Neuronal stem cell (in vitro differentiated cells): ENCODE results near the gene SLC1A1.

Experiments
- DNase-seq: peaks from one replicate; pipeline ENCODE4 v3.0.0-alpha.2; 2013; ENCODE audit warnings: low spot score
- H2AFZ ChIP-seq: one replicate; pipeline ENCODE4 v1.6.1; 2013; ENCODE audit warnings: mild to moderate bottlenecking, low read length, inconsistent platforms
- H2AK5ac ChIP-seq: 2 replicates; pipeline ENCODE4 v1.6.1; 2013; ENCODE audit warnings: low read depth, mild to moderate bottlenecking, inconsistent platforms, low read length, moderate library complexity, mixed read lengths
- H2BK120ac ChIP-seq: 2 replicates; pipeline ENCODE4 v1.6.1; 2013; ENCODE audit warnings: low read depth, mild to moderate bottlenecking, inconsistent platforms, low read length, moderate library complexity, mixed read lengths
- H2BK12ac ChIP-seq: one replicate; pipeline ENCODE4 v1.6.1; 2013; ENCODE audit warnings: low read length, inconsistent platforms
- H2BK15ac ChIP-seq: 2 replicates; pipeline ENCODE4 v1.6.1; 2013; ENCODE audit warnings: mild to moderate bottlenecking, low read length, inconsistent platforms, mixed read lengths
- H2BK5ac ChIP-seq: one replicate; pipeline ENCODE4 v1.6.1; 2013; ENCODE audit warnings: inconsistent platforms, mild to moderate bottlenecking, low read length, moderate library complexity
- H3K14ac ChIP-seq: one replicate; pipeline ENCODE4 v1.6.1; 2013; ENCODE audit warnings: low read length, inconsistent platforms
- H3K18ac ChIP-seq: 2 replicates; pipeline ENCODE4 v1.6.1; 2013; ENCODE audit warnings: low read length, inconsistent platforms
- H3K23ac ChIP-seq: 2 replicates; pipeline ENCODE4 v1.6.1; 2013; ENCODE audit warnings: low read depth, mild to moderate bottlenecking, mixed read lengths, low read length, inconsistent platforms; ENCODE audit not compliant: poor library complexity
- H3K27ac ChIP-seq: replicated peaks from 3 replicates; pipeline ENCODE4 v1.5.1; 2013; ENCODE audit warnings: low read length, inconsistent platforms
- H3K27me3 ChIP-seq, 3 experiments: 2 replicates each; pipeline ENCODE4 v1.6.1; 2013; ENCODE audit warnings: low read length in 3 of 3, mild to moderate bottlenecking in 2 of 3, inconsistent platforms in 1 of 3, low read depth in 1 of 3, mixed read lengths in 1 of 3, moderate library complexity in 1 of 3; ENCODE audit not compliant: control insufficient read depth in 3 of 3, insufficient read depth in 3 of 3
- H3K36me3 ChIP-seq, 2 donors: replicated peaks in 1 of 2; 2 replicates each; pipeline ENCODE4 v1.6.1; 2013; ENCODE audit warnings: low read length in 2 of 2; ENCODE audit not compliant: control insufficient read depth in 2 of 2, insufficient read depth in 2 of 2
- H3K4ac ChIP-seq: 2 replicates; pipeline ENCODE4 v1.6.1; 2013; ENCODE audit warnings: inconsistent platforms, mild to moderate bottlenecking, low read length, moderate library complexity
- H3K4me1 ChIP-seq, 2 donors: 1 replicate in 1 of 2; 2 replicates in 1 of 2; pipeline ENCODE4 v1.6.1; 2013; ENCODE audit warnings: low read length in 2 of 2, low read depth in 1 of 2; ENCODE audit not compliant: control insufficient read depth in 2 of 2, insufficient read depth in 1 of 2
- H3K4me2 ChIP-seq: one replicate; pipeline ENCODE4 v1.6.1; 2013; ENCODE audit warnings: mild to moderate bottlenecking, low read length, inconsistent platforms; ENCODE audit not compliant: insufficient read depth, poor library complexity, severe bottlenecking
- H3K4me3 ChIP-seq, 2 donors: 2 replicates each; pipeline ENCODE4 v1.5.1; 2013; ENCODE audit warnings: low read length in 2 of 2, mild to moderate bottlenecking in 2 of 2, inconsistent platforms in 1 of 2, moderate library complexity in 1 of 2
- H3K79me1 ChIP-seq: one replicate; pipeline ENCODE4 v1.6.1; 2013; ENCODE audit warnings: low read depth, mild to moderate bottlenecking, inconsistent platforms, low read length, moderate library complexity
- H3K9ac ChIP-seq: one replicate; pipeline ENCODE4 v1.6.1; 2013; ENCODE audit warnings: mild to moderate bottlenecking, low read depth, low read length, inconsistent platforms; ENCODE audit not compliant: poor library complexity
- H3K9me3 ChIP-seq, 2 donors: replicated peaks in 1 of 2; 2 replicates each; pipeline versions ENCODE3 to v1.6.1; 2013; ENCODE audit warnings: low read length in 2 of 2, mild to moderate bottlenecking in 2 of 2, inconsistent platforms in 1 of 2, low read depth in 1 of 2, mixed read lengths in 1 of 2, moderate library complexity in 1 of 2; ENCODE audit not compliant: control insufficient read depth in 2 of 2, insufficient read depth in 1 of 2
- H4K8ac ChIP-seq: one replicate; pipeline ENCODE4 v1.6.1; 2013; ENCODE audit warnings: low read depth, mild to moderate bottlenecking, inconsistent platforms, low read length, moderate library complexity
- H4K91ac ChIP-seq: one replicate; pipeline ENCODE4 v1.6.1; 2013; ENCODE audit warnings: low read length, low read depth, mild to moderate bottlenecking, inconsistent platforms; ENCODE audit not compliant: poor library complexity
- WGBS, 2 donors: extraction: QIAGEN DNeasy Blood & Tissue Kit; methylation state at CpG; one replicate each; pipeline ENCODE4 v1.1.7; 2013; ENCODE audit warnings: missing lambda C conversion rate in 2 of 2, mixed read lengths in 1 of 2; ENCODE audit not compliant: insufficient read length in 2 of 2, insufficient replicate concordance in 1 of 2; ENCODE audit errors: extremely low coverage in 2 of 2; 5-methylcytosine and 5-hydroxymethylcytosine counted together

Gene SLC1A1

DNA sequence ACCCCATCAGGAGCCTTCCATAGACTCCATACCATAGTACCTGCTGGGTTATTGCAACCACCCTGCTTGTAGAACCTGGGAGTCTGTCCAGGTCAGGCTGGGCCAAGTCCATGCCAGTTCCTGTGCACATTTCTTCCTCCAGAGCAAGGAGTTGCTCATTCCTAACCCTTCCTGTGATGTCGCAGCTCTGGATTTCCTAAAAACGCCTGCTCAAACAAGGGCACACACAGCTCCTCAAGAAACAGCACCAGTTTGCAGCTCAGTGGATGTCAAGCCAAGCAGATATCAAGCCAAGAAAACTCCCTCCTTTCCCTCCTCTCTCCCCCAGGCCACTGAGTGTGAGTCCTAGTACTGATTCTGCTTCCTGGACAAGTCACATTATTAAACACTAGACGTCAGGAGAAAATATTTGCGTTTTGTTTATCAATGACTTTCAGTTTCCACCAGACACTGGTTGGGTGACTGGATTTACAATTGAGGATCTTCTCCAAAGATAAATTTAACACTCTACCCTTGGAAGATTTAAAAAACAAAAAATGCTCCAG lies 59.6 kb downstream of the SLC1A1 start:
- H4K91ac ChIP-seq: no peak overlapping the region
- no peak overlapping the region for H3K14ac ChIP-seq
- no peak overlapping the region for H2BK12ac ChIP-seq
- H2BK15ac ChIP-seq: no peak overlapping the region
- no peaks in the 10 kb centered on the region for H3K36me3 ChIP-seq
- WGBS, 2 donors: no CpG with 5 or more reads among the region's 4 CpGs
- no peak overlapping the region for H4K8ac ChIP-seq
- H3K9ac ChIP-seq: no peak overlapping the region
- H3K23ac ChIP-seq: no peak overlapping the region
- H3K4me3 ChIP-seq: no peak overlapping the region
- H2AFZ ChIP-seq: no peak overlapping the region
- H3K79me1 ChIP-seq: no peaks in the 10 kb centered on the region
- H3K4ac ChIP-seq: no peak overlapping the region
- H2BK120ac ChIP-seq: no peak overlapping the region
- H2AK5ac ChIP-seq: no peak overlapping the region
- DNase-seq: no peak
- H3K4me2 ChIP-seq: no peak overlapping the region
- H3K18ac ChIP-seq: no peak overlapping the region
- H3K27me3 ChIP-seq: peaks cover 0 to 4% (median 0%) of the 10 kb centered on the region in 3 experiments
- H3K9me3 ChIP-seq: no peaks in the 10 kb centered on the region
- no peaks in the 10 kb centered on the region for H3K4me1 ChIP-seq
- no peak overlapping the region for H2BK5ac ChIP-seq
- H3K27ac ChIP-seq: no peak overlapping the region

DNA sequence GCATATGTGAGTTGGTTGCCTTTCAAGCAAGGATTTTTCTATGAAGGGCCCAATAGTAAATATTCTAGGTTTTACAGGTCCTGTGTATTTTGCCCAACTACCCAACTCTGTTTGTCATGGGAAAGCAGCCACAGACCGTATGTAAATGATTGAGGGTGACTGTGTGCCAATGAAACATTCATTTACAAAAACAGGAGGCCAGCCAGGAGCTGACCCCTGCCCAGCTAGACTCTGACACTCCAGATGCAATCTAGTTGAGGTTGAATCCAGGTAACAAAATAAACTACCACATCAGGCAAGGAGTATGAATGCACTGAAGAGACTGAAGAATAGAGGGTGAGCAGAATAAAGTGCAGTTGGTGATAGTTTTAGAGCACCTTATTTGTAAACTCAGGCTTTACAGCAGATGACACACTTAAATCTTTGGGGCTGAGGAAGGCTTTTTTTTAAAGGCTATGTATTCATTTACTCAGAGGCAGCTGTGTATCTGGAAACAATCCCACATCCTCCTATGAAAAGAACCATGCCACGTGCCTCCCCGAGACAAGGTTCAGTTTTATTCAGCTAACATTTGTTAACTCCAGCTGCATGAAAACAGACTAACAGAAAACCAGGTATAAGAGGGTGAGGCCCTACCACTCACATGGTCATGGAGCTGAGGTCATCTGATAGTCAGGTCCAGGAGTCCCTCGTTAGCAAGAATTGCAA lies 60.7 kb downstream of the SLC1A1 start:
- no peak overlapping the region for H2BK12ac ChIP-seq
- H3K4me1 ChIP-seq: no peaks in the 10 kb centered on the region
- no peak overlapping the region for H4K8ac ChIP-seq

DNA sequence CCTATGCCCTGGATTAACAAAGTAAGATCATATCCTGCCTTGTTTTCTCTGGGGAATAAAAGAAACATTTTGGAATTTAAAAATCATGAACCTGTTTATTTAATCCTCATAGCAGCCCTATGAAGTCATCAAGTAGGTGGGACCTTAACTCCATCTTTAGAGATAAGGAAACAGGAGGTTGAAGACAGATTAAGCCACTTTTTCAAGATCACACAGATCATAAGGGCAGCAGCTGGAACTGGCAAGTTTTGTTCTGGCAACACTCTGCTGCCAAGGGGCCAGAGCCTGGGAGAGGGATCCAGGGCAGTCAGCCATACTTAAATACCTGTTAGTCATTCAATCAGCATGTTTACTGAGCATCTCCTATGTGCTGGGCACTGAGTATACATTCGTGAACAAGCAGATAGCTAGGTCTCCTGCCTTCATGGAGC lies 63.7 kb downstream of the SLC1A1 start:
- H4K91ac ChIP-seq: no peak overlapping the region
- H2BK12ac ChIP-seq: no peak overlapping the region
- no peak overlapping the region for H3K23ac ChIP-seq
- no peak overlapping the region for H3K4me3 ChIP-seq
- no peaks in the 10 kb centered on the region for H3K9me3 ChIP-seq
- H3K27ac ChIP-seq: no peak overlapping the region
- peaks cover 0 to 4% (median 0%) of the 10 kb centered on the region in 3 experiments for H3K27me3 ChIP-seq
- no peaks in the 10 kb centered on the region for H3K79me1 ChIP-seq
- H3K9ac ChIP-seq: no peak overlapping the region
- no peak overlapping the region for H2BK15ac ChIP-seq
- no peaks in the 10 kb centered on the region for H3K4me1 ChIP-seq
- DNase-seq: no peak
- H2BK120ac ChIP-seq: no peak overlapping the region
- no peak overlapping the region for H3K14ac ChIP-seq
- H3K4me2 ChIP-seq: no peak overlapping the region
- H3K36me3 ChIP-seq: no peaks in the 10 kb centered on the region
- WGBS, 2 donors: no CpG with 5 or more reads among the region's 1 CpG
- no peak overlapping the region for H4K8ac ChIP-seq
- no peak overlapping the region for H2AK5ac ChIP-seq
- no peak overlapping the region for H3K18ac ChIP-seq
- H2BK5ac ChIP-seq: no peak overlapping the region
- H3K4ac ChIP-seq: no peak overlapping the region
- no peak overlapping the region for H2AFZ ChIP-seq

More for the DNA sequence above, 60.7 kb downstream of the SLC1A1 start:
- H3K14ac ChIP-seq: no peak overlapping the region
- H3K18ac ChIP-seq: no peak overlapping the region
- H3K4me3 ChIP-seq: no peak overlapping the region
- no peaks in the 10 kb centered on the region for H3K9me3 ChIP-seq
- no peak for DNase-seq
- no peak overlapping the region for H3K23ac ChIP-seq
- H3K27ac ChIP-seq: no peak overlapping the region
- H3K9ac ChIP-seq: no peak overlapping the region
- H3K27me3 ChIP-seq: peaks cover 0 to 4% (median 0%) of the 10 kb centered on the region in 3 experiments
- no peak overlapping the region for H2AFZ ChIP-seq
- no peak overlapping the region for H2AK5ac ChIP-seq
- H3K36me3 ChIP-seq: no peaks in the 10 kb centered on the region
- no peak overlapping the region for H3K4me2 ChIP-seq
- H3K79me1 ChIP-seq: no peaks in the 10 kb centered on the region
- H3K4ac ChIP-seq: no peak overlapping the region
- no peak overlapping the region for H2BK5ac ChIP-seq
- H2BK120ac ChIP-seq: no peak overlapping the region
- no CpG with 5 or more reads among the region's 4 CpGs for WGBS, 2 donors
- no peak overlapping the region for H4K91ac ChIP-seq
- no peak overlapping the region for H2BK15ac ChIP-seq

DNA sequence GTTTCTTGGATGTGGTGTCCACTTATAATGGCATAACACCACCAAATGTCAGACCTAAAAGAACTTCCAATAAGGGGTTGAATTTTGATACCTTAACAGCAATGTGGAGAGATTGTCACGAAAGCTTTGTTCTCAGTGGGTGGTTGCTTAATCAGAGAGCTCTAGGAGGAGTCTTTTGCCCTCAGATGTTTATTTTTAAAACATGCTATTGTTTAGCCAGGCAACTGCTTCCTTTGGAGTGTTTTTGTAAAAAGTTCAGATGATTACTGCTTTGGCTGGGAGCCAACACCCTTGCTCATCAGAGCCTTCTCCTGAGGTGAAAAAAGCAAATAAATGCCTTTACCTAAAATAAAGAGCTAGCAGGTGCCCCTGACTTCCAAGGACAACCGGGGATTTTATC lies 65.0 kb downstream of the SLC1A1 start:
- H3K18ac ChIP-seq: no peak overlapping the region
- H3K27me3 ChIP-seq: peaks cover 0 to 4% (median 0%) of the 10 kb centered on the region in 3 experiments
- no peak overlapping the region for H2BK12ac ChIP-seq
- no peak overlapping the region for H3K23ac ChIP-seq
- no peaks in the 10 kb centered on the region for H3K36me3 ChIP-seq
- no peak overlapping the region for H2BK120ac ChIP-seq
- H3K4me2 ChIP-seq: no peak overlapping the region
- DNase-seq: no peak
- no peak overlapping the region for H4K8ac ChIP-seq
- H2AK5ac ChIP-seq: no peak overlapping the region
- no peaks in the 10 kb centered on the region for H3K79me1 ChIP-seq
- no peak overlapping the region for H3K4ac ChIP-seq
- no peak overlapping the region for H3K14ac ChIP-seq
- H3K4me3 ChIP-seq: no peak overlapping the region
- H2BK15ac ChIP-seq: no peak overlapping the region
- H4K91ac ChIP-seq: no peak overlapping the region
- no peaks in the 10 kb centered on the region for H3K4me1 ChIP-seq
- no CpG with 5 or more reads among the region's 2 CpGs for WGBS, 2 donors
- no peak overlapping the region for H2AFZ ChIP-seq
- H2BK5ac ChIP-seq: no peak overlapping the region
- no peaks in the 10 kb centered on the region for H3K9me3 ChIP-seq
- H3K9ac ChIP-seq: no peak overlapping the region
- H3K27ac ChIP-seq: no peak overlapping the region
